Measurements from ENCODE around the gene UBAP1L. TPM values are rescaled to one million over a fixed set of nuclear protein-coding genes. Genes with fewer than 3 reads are reported as not detected.
"Not testable (repeated sequence)": the region's sequence is repeated elsewhere in the genome, so short reads cannot be mapped to it uniquely, and the experiment has no call there.

The UBAP1L gene
- total RNA-seq, 1 experiment from 2014 or later, result 0.06 TPM

DNA sequence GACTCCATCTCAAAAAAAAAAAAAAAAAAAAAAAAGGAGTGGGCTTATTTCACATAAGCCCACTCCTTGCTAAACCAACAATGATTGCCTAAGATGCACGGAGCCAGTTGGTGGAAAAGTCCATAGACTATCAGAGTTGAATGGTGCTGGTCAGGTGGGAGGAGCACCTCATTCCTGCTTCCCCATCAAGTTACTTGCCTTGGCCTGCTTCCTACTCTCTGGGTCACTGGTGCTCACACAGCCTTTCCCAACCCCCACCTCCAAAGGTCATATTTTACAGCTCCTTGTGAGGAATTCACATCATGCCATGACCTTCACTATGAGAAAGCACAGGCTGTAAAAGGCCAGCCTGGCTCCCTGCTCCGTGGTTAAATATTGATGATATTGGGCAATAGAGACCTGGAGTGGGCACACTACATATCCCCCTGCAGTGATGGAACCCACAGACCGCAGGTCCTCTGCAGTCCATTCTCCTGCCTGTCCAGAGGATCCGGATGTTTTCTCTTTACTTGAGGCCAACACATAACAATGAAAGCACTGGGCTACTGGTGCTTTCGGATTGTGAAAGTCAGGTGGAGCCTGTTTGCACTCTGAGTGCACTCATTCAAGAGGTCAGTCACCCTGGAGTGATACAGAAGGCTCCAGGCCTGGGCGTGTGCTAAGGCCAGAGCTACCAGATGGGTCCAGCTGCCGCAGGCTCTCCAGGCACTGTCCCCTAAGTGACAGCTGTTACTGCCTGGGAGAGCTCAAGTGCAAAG lies 70.1 kb downstream of the UBAP1L start, which contains the start of gene SLC51B:
SLC51B (plus strand) TSS at position 664 of the 758 bp plus-strand sequence. CDS start 4,618 bp downstream, outside the sequence.
- DNase-seq (ENCODE audit: low spot score), result no peak

GRCh38 chr15:65044218-65044617 lies 70.8 kb downstream of the UBAP1L start:
- not testable (repeated sequence) for DNase-seq (ENCODE audit: low spot score)

DNA sequence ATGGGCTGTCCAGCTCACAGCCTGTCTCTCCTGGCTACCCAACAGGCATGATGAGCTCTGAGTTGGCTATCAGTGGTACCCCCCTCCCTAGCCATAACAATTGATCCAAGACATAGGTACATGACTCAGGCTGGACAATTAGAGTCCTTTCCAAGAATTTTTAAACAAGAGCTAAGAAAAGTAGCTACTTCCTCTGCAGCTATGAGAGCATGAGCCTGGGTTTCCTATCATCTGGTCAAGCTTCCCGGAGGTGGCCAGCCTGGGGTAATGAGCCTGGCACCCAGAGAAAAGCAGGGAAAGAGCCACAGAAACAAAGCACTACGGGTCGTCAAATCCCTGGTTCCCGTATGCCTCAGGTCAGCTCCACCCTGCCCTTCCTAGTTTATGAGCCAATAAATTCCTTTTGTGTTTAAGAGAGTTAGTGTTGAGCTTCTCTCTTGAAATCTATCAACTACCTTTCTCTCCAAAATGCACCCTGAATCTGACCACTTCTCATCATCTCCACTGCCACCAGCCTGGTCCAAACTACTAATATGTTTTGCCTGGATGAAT lies 72.1 kb downstream of the UBAP1L start:
- no peak for DNase-seq (ENCODE audit: low spot score)

Other genes starting within 250 kb of the UBAP1L start
- 0.25 and 1.1 TPM in 2 replicates for gene ANKDD1A, start 203.3 kb downstream of the UBAP1L start, total RNA-seq (2014; rRNA removed; shearing (Covaris generic))
- gene SPG21, start 125.3 kb downstream of the UBAP1L start, total RNA-seq (2014; rRNA removed; shearing (Covaris generic)), result 63.9 and 91.3 TPM in 2 replicates
- gene MTFMT, start 85.6 kb downstream of the UBAP1L start, total RNA-seq (2014; rRNA removed; shearing (Covaris generic)), result 18.3 and 22.7 TPM in 2 replicates
- gene SLC51B, start 69.8 kb downstream of the UBAP1L start, total RNA-seq (2014; rRNA removed; shearing (Covaris generic)), result not detected in 2 replicates
- gene RASL12, start 47.2 kb downstream of the UBAP1L start, total RNA-seq (2014; rRNA removed; shearing (Covaris generic)), result 0.04 and 0.25 TPM in 2 replicates
- gene KBTBD13, start 38.5 kb downstream of the UBAP1L start, total RNA-seq (2014; rRNA removed; shearing (Covaris generic)), result not detected in 2 replicates
- gene PDCD7, start 18.6 kb upstream of the UBAP1L start, total RNA-seq (2014; rRNA removed; shearing (Covaris generic)), result 12.8 and 13.7 TPM in 2 replicates
- gene CLPX, start 70.1 kb upstream of the UBAP1L start, total RNA-seq (2014; rRNA removed; shearing (Covaris generic)), result 17.5 and 22.8 TPM in 2 replicates
- gene CILP, start 96.3 kb upstream of the UBAP1L start, total RNA-seq (2014; rRNA removed; shearing (Covaris generic)), result 0.02 and 0.10 TPM in 2 replicates
- gene PARP16, start 171.7 kb upstream of the UBAP1L start, total RNA-seq (2014; rRNA removed; shearing (Covaris generic)), result 5.1 and 7.7 TPM in 2 replicates
- gene RNU5A-1, start 180.9 kb upstream of the UBAP1L start, total RNA-seq (2014; rRNA removed; shearing (Covaris generic)), result not detected in 2 replicates
- not detected in 2 replicates for gene RNU5B-1, start 189.5 kb upstream of the UBAP1L start, total RNA-seq (2014; rRNA removed; shearing (Covaris generic))